GM19023 (cell line): Measurements from ENCODE around the gene NUDT16L1.

Source experiments
- ATAC-seq: cut with Tn5 transposase; IDR thresholded peaks from one replicate; pipeline ENCODE4 v1.9.1; 2021; ENCODE audit warnings: mild to moderate bottlenecking, moderate library complexity; ENCODE audit not compliant: unreplicated experiment

The NUDT16L1 gene

GRCh38 chr16:4663777-4664465 lies 29.4 kb upstream of the NUDT16L1 start:
- no peak for ATAC-seq

GRCh38 chr16:4664538-4665418 lies 28.6 kb upstream of the NUDT16L1 start:
- no peak for ATAC-seq

DNA sequence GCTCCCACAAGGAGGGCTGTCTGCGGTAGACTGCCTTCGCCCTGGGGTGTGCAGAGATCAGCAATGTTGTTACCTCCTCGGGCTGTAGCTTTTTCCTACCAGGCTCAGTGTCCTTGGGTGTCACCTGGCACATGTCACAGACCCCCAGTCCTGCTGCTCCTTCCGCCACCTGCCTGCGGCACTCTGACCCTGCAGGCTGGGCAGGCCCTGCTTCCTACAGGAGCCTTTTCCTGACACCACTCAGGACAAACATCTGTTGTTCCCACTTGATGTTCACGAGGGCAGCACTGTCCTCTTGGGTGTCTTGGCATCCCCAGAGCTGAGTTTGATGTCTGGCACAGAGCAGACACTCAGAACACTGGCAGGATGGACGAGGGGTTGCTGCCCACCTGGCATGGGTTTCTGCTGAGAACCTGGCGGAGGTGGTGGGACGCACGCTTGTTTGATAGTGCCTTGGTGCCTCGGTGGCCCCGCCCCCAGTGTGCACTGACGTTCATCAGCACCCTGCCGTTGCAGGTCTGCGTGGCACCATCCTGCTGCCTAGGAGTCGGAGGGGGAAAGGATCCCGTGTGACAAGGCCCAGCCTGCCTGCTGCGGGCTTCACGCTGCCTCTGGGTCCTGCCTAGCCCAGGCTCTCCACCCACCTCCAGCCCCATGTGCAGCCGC lies 26.7 kb upstream of the NUDT16L1 start:
- no peak for ATAC-seq

DNA sequence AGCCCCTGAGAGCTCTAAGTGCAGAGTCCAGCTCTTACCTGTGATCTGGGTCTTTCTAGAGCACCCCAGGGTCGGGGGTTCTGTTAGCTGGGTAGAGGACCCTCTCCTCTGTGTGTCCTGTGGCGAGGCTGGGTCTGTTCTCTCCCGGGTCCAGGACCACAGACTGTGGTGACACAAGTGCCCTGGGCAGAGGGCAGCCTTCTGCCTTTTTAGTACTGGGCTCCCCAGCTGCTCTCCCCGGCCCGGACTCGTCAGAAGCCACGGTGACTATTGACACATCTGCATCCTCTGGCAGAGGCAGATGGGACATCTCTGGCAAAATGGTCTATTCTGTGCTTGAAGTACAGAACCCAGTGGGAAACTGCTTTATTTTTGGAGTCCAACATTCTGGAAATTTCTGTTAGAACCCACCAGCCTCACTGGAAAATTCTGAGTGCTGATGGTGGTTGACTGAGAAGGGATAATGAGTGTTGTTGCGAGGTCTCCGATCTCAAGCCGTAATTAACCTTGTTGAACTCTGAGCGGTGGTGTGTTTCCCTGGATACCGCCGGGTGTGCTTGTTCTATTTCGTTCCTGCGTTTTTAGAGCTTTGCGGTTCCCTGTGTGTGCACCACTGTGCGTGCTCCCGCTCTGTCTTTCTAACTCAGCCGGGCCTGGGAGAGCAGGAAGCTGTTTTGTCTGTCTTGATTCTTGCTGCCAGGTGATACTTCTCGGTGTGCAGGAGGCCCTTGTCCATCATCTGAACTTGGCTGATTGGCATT lies 26.0 kb upstream of the NUDT16L1 start:
- no peak for ATAC-seq

GRCh38 chr16:4668313-4668960 lies 24.9 kb upstream of the NUDT16L1 start:
- ATAC-seq, result no peak

DNA sequence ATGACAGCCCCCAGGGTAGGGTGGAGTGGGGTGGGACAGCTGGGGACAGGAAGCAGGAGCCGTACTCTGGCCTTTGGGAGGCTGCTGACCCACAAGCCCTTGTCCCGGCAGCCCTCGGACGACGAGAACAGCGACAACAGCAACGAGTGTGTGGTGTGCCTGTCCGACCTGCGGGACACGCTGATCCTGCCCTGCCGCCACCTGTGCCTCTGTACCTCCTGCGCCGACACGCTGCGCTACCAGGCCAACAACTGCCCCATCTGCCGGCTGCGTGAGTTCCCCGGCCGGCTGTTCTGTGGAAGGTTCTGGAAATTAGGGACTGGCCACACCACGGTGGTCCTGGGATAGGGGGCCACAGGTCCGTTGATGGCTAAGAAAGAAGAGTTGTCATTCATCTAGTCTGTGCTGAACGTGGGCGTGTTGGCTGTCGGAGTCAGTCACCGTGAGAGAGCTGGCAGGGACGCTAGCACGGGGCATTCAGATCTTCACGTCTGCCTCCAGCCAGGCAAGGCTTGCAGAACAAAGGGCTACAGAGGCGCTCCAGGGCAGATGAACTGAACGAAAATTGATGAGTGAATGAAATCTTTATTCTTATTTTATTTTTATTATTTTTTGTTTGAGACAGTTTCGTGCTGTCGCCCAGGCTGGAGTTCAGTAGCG lies 19.8 kb upstream of the NUDT16L1 start:
- ATAC-seq, result no peak

GRCh38 chr16:4674926-4675530 lies 18.3 kb upstream of the NUDT16L1 start:
- ATAC-seq, result no peak

DNA sequence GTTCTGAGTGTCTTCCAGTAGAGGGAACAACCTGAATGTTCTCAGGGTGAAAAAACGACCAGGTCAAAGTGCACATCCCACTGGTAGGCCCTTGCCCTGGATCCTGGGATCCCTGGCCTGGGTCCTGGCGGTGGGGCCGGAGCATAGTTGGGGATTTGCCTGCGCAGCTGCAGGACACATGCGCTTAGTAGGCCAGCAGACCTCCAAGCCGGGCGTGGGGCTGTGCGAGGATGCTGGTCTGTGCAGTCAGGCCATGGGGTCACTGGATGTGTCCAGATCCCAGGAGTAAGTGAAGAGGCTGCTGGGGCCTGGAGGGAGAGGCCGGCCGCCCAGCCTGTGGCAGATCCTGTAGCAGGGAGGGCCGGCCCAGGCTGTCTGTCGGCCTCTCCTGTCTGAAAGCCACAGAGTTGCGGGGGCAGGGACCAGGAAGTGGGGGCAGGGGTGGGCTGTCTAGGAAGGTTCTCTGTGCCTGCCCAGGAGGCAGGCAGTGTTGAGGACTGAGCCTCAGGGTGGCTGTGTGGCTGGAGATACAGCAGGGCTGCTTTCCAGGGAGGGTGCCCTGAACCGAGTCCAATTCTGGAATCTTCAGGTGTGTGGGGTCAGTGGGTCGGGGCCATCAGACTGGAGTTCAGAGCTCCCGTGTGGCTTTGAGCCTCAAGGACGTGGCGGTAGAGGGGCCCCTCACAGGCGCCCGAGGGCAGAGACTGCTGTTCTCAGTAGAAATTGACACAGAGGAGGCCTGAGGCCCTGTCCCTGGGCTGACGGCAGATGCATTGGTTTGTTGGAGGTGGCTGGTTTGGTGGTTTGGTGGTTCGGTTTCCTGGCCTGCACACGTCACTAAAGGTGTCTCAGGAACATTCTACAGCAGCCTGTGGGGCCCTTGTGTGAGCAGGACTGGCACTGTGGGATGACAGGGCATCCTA lies 17.2 kb upstream of the NUDT16L1 start:
- ATAC-seq, result no peak

- ATAC-seq, result no peak
Measured at GRCh38 chr16:4676831-4677230, 16.5 kb upstream of the NUDT16L1 start.

DNA sequence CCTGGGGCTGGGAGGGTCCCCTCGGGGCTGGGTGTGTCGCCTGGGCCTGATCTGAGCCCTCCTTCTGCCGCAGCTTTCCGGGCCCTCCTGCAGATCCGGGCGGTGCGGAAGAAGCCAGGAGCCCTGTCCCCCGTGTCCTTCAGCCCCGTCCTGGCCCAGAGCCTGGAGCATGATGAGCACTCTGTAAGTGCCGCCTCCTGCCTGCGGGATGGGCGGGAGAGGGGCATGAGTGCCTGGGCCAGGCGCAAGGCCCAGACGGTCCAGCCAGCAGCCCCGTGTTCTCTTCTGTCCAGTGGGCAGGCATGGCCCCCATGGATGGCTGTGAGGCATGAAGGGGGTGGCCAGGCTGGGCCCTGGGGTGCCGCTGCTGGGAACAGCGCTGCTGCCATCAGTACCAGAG lies 16.0 kb upstream of the NUDT16L1 start:
- no peak for ATAC-seq

DNA sequence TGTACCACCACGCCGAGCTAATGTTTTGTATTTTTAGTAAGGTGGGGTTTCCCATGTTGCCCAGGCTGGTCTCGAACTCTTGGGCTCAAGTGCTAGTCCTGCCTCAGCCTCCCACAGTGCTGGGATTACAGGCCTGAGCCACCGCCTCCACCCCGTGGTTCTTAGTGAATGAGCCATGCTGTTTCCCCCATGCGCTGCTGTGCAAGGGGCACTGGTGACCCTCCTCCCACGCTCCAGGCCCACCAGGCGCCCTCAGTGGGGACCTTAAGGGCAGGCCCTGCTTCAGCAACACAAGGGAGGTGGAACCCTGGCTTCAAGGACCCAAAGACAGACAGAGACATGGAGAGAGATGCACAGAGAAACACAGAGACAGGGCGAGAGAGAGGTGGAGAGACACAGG lies 15.4 kb upstream of the NUDT16L1 start:
- no peak for ATAC-seq

DNA sequence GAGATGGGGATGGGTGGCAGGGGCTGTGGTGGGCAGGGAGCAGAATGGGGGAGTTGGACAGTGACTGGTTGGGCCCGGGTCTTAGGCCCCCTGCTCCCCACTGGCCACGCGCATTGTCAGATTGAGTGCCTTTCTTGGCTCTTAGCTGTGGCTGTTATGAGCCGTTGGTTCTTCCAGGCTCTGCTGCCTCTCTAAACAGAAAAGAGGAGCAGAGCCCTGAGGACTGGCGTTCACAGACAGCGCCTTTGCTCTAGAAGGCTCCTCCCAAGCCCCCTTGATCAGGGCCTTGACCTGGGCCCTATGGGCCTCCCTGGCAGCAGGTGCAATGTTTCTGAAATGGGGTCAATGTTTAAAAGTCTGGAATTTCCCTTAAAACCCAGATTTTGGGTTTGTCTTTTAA lies 14.8 kb upstream of the NUDT16L1 start:
- no peak for ATAC-seq

GRCh38 chr16:4679156-4679849 lies 14.1 kb upstream of the NUDT16L1 start:
- no peak for ATAC-seq

GRCh38 chr16:4679850-4680636 lies 13.3 kb upstream of the NUDT16L1 start:
- ATAC-seq, result no peak

GRCh38 chr16:4680673-4681470 lies 12.5 kb upstream of the NUDT16L1 start:
- no peak for ATAC-seq

GRCh38 chr16:4681471-4682083 lies 11.8 kb upstream of the NUDT16L1 start:
- ATAC-seq, result no peak
